ENCODE measurements around the gene SLC5A10. TPM values are rescaled to one million over a fixed set of nuclear protein-coding genes. Genes with fewer than 3 reads are reported as not detected.

The SLC5A10 gene
- total and polyA plus RNA-seq, 2 experiments from 2014 or later = 0.10 TPM; not detected in 1

DNA sequence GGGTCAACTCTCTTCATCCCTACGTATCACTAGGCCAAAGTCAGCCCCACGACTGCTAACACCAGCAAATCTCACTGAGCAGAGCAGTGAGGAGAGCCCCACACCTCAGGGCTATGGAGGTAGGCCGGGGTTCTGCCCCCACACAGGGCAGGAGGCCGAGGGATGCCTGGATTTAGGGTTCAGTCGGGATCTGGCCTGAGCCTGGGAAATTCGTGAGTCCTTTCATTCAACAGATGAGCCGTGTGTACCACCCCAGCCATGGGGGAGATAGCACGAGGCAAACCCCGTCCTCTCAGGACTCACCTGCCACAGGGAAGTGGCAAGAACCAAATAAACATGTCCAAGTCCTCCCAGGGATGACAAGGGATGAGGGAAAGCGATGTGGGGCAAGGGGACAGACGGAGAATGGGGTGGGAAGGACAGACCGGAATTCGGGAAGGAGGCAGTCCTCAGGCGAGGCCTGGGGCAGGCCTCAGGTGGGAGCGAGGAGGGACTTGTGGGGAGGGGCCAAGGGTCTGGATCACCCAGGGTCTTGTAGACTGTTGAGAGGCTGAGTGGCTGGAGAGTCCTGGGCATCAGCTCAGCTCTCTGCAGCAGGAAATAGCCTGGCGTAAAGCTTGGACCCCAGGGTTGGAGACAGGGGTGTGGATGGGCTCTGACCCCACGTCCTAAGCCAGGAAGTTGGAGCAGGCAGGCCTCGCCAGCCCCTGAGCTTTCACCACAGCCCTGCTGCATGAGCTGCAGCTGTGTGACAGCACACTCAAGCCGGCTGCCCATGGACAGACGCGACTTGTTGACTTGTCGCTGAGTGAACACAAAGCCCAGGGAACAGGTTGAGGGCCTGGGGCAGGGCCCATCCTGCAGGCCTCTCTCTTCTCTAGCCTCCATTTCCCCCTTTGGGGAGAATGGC, 60.5 kb downstream of the SLC5A10 start:
- DNase-seq (ENCODE audit: low spot score) = no peak

More for the DNA sequence above, 60.5 kb downstream of the SLC5A10 start:
- H3K9me2 ChIP-seq (ENCODE audit: insufficient read depth) = no peaks in the 10 kb centered on the region
- H3F3A ChIP-seq (replicated peaks; ENCODE audit: low read depth) = no peaks in the 10 kb centered on the region
- H3K4me3 ChIP-seq = no peak overlapping the region
- Mint-ChIP-seq H3K4me3 (no peak overlapping the region), H3K27me3 (ENCODE audit: insufficient read depth, low read depth, poor library complexity) (peaks cover 5% of the 10 kb centered on the region), H3K4me1 (peaks cover 10% of the 10 kb centered on the region), H3K9me3 (0 out of 3 replicates have a peak, but pooled peaks cover under 1% of the 10 kb centered on the region), H3K27ac (no peak overlapping the region), H3K36me3 (ENCODE audit: low read depth) (no peaks in the 10 kb centered on the region)
- H3K27ac ChIP-seq (ENCODE audit: low read depth) = no peak overlapping the region
- no peaks in the 10 kb centered on the region for H3K4me1 ChIP-seq (ENCODE audit: insufficient read depth)
- no peaks in the 10 kb centered on the region for H3K36me3 ChIP-seq (ENCODE audit: insufficient read depth)
- no peak for ATAC-seq
- no peaks in the 10 kb centered on the region for H3K27me3 ChIP-seq (ENCODE audit: insufficient read depth)
- H3K4me2 ChIP-seq = no peak overlapping the region
- H3K79me2 ChIP-seq (replicated peaks; ENCODE audit: insufficient read depth) = no peaks in the 10 kb centered on the region
- no peak for TF ChIP-seq POLR2AphosphoS5 (IDR thresholded peaks at IDR 0.05; ENCODE audit: low read depth)
- TF ChIP-seq CTCF (conservative IDR thresholded peaks at IDR 0.05; ENCODE audit: low read depth in 2 of 2) = no peak
- no peak for TF ChIP-seq ZNF462 (CRISPR knock-in tag; IDR thresholded peaks at IDR 0.05)
- TF ChIP-seq STAT1 (IDR thresholded peaks at IDR 0.05; ENCODE audit: unreplicated experiment) = no peak
- no peak for TF ChIP-seq NANOG (IDR thresholded peaks at IDR 0.05; ENCODE audit: borderline replicate concordance)
- no peak for TF ChIP-seq EZH2 (IDR thresholded peaks at IDR 0.05; ENCODE audit: low read depth, unreplicated experiment)
- no peak for TF ChIP-seq CREB1 (CRISPR knock-in tag; IDR thresholded peaks at IDR 0.05; ENCODE audit: low read depth)
- no peak for TF ChIP-seq ZNF331 (CRISPR knock-in tag; IDR thresholded peaks at IDR 0.05; ENCODE audit: low read depth)
- TF ChIP-seq ZNF114 (CRISPR knock-in tag; IDR thresholded peaks at IDR 0.05) = no peak
- no peak for TF ChIP-seq EZH2phosphoT487 (IDR thresholded peaks at IDR 0.05; ENCODE audit: unreplicated experiment)
- no peak for TF ChIP-seq REST (IDR thresholded peaks at IDR 0.05; ENCODE audit: unreplicated experiment)
- no peak for TF ChIP-seq JUNB (IDR thresholded peaks at IDR 0.05; ENCODE audit: unreplicated experiment)
- TF ChIP-seq, protein P1, sequence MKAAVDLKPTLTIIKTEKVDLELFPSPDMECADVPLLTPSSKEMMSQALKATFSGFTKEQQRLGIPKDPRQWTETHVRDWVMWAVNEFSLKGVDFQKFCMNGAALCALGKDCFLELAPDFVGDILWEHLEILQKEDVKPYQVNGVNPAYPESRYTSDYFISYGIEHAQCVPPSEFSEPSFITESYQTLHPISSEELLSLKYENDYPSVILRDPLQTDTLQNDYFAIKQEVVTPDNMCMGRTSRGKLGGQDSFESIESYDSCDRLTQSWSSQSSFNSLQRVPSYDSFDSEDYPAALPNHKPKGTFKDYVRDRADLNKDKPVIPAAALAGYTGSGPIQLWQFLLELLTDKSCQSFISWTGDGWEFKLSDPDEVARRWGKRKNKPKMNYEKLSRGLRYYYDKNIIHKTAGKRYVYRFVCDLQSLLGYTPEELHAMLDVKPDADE (IDR thresholded peaks at IDR 0.05) = no peak
- H4K20me1 ChIP-seq (replicated peaks; ENCODE audit: insufficient read depth) = no peaks in the 10 kb centered on the region
- no peak overlapping the region for H2AFZ ChIP-seq

Measured in GM23338 (cell line).